ENCODE results near the gene COLEC11.
"Not testable (repeated sequence)": the region's sequence is repeated elsewhere in the genome, so short reads cannot be mapped to it uniquely, and the experiment has no call there.

COLEC11 gene

DNA sequence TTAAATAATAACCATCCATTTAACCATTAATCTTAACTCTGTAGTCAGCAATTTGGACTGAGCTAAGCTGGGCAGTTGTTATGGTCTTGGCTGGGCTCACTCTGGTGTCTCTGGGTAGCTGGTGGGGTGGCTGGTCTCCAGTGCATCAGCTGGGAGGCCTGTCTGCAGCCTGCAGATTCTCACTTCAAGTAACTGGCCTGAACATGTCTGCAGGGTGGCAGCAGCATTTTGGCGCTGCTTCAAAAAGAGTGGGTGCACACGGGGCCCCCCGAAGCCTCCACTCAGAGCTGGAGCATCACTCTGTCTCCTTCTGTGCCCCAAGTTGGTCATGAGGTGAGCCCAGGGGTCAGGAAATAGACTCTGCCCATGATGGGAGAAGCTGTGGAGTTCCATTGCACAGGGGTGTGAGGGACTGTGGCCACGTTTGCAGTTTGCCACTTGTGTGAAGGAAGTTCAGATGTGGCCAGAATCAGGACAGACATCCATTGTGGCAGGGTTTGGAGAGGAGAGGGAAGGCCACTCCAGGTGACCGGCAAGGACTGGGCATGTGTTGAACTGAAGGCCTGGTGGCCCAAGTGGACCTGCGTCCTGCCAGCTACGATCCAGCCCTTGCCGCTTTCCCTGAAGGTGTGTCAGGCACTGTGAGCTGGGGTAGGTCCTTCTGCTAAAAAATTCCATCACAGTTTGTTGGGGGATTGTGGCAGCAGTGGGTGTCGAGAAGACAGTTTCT, 58.1 kb downstream of the COLEC11 start:
- DNase-seq (ENCODE audit: low read depth in 2 of 2), result no peak

GRCh38 chr2:3654011-3654410, 59.1 kb downstream of the COLEC11 start:
- DNase-seq (ENCODE audit: low read depth in 2 of 2), result no peak

- no peak for DNase-seq (ENCODE audit: low read depth in 2 of 2)
Measured at GRCh38 chr2:3654531-3655225, 59.8 kb downstream of the COLEC11 start.

DNA sequence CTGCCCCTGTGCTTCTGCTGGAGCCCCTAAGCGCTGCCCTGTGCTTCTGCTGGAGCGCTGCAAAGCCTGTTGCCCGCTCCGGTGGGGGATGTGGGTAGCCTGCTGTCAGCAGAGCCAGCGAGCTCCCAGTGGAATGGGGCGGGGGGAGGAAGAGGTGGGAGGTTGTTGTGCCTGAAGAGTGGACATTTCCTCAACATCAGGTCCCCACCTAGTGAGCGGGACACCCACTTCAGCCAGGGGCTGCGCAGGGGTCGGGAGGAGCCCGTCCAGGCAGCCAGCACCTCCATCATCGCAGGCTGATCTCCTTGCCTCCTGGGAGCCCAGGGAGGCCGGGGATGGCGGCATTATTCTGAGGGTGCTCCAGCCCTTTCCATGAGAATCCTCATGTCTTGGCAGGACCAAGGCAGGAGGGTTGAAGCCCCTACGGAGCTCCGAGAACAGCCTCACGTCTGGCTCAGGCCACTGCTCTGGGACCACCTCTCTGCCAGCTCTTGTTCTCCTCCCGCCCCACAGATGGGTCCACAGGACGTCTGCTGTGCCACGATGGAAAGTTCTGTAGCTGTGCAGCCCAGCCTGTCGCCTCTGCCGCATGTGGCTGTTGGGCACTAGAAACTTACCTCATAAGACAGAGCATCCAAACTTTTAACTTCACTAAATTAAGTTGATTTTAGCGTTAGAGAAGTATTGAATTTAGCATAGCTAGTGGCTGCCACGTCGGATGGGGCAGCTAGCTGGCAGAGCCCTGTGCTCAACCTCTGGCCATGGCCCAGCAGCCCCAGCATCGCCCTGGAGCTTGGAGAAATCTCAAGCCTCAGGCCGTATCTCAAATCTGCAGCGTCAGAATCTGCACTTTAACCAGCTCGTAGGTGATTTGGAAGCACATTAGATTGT, 61.2 kb downstream of the COLEC11 start:
- no peak for DNase-seq (ENCODE audit: low read depth in 2 of 2)

GRCh38 chr2:3656762-3657721, 62.1 kb downstream of the COLEC11 start:
- DNase-seq (ENCODE audit: low read depth in 2 of 2), result no peak

DNA sequence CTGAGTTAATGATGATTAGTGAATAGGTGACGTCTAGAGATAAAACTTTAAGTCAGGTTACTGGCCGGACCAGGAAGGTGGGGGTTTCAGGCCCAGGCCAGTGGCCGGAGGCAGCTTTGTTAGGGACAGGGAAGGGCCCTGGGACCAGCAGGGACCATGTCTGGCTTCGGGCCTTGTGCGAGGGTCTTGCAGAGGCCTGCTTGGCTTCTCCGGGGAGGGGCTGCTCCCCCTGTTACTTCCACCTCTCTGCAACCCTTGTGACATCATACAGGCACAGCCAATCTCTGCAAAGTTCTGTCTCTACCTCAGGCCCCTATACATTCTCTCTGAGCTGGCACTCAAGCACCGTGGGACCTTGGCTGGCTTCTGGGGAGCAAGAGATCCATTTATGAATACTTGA, 63.0 kb downstream of the COLEC11 start, which contains the start of gene ALLC:
Gene ALLC, plus strand, starts transcription at position 320 of the 400 bp plus-strand sequence. CDS start 12,958 bp downstream, outside the sequence.
- DNase-seq (ENCODE audit: low read depth in 2 of 2), result no peak

DNA sequence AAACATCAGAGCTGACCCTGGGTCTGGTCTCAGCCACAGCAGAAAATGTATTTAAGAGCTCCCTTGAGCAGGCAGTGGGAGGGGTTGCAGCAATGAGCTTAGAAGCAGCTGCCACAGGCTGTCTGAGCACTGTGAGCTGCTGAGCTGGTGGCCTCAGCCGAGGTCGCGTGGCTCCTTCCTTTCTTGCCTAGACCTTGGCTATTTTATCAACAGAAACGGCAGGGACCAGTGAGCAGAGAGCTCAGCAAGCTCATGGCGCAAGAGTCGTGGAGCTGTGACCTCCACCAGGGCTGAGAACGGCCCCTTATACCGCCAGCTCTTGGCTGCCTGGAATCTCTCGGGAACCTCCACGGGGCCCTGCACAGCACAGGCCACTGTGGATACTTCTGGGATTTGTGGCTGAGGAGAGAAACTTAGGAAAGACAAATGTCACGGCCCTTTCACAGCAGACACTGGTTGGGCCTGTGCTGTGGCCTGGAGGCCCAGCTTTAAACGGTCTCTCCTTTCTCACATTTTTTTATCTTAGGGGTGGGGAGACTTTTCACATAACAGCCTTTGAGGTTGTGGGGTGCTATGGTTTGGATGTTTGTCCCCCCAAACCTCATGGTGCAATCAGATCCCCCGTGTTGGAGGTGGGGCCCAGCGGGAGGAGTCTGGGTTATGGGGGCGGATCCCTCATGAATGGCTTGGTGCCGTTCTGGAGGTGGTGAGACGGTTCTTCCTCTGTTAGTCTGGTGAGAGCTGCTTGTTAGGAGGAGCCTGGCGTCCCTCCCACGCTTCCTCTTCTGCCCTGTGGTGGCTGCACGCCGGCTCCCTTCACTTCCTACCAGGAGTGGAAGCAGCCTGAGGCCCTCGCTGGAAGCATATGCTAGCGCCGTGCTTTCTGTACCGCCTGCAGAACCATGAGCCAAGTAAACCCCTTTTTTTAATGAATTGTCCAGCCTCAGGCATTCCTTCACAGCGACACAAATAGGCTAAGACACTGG, 64.8 kb downstream of the COLEC11 start:
- no peak for DNase-seq (ENCODE audit: low read depth in 2 of 2)

DNA sequence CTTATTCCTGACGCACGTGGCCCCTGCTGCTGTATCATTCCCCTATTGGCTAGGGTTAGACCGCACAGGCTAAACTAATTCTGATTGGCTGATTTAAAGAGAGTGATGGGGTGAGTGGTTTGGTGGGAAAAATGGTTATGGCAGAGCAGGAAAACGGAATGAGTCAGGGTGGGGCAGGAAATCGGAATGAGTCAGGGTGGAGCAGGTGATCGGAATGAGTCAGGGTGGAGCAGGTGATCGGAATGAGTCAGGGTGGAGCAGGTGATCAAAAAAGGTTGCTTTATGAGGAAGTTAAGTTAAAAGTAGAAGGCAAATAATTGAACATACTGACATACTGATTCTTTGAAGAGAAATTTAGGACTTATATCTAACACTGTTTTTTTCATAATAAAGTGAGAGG, 65.7 kb downstream of the COLEC11 start:
- DNase-seq (ENCODE audit: low read depth in 2 of 2), result not testable (repeated sequence)

DNA sequence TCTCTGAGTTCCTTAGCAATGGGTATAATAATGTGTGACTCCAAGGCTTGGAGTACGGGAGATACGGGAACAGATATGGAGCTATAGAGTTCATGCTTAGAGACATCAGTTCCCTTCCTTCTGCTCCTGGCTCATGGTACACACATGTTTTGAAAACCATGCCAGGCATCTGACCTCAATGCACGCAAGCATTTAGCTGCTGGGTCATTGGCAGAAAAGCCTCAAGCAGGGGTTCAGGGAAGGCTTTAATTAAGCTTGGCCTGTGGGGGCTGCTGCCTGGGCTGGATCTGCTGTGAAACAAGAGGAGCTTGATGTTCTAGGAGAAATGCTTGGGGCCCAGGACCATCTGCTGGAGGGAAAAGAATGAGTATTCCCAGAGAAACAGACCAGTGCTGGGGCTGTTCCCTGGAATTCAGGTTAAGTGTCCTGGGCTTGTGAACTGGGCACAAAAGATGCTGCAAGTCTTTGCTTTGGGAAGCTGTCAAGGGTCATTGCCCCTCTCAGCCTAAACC, 66.3 kb downstream of the COLEC11 start:
- no peak for DNase-seq (ENCODE audit: low read depth in 2 of 2)

DNA sequence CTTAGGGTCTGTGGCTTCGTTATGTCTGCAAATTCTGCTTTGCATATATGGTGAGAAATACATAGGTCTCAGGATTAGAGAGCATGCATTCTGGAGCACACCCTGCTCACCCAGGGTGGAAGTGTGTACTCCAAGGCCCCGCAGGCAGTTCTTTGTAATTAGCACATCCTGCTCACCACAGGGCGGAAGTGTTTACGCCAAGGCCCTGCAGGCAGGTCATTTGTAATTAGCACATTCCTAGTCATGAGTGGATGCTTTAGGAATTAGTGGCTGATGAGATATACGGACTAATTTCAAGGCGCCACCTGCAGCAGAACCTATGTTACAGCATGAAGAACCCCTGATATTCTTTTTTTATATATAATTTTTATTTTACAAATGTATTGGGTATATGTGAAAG, 67.3 kb downstream of the COLEC11 start:
- no peak for DNase-seq (ENCODE audit: low read depth in 2 of 2)

- DNase-seq (ENCODE audit: low read depth in 2 of 2), result no peak
Measured at GRCh38 chr2:3664118-3664517, 69.2 kb downstream of the COLEC11 start.

GRCh38 chr2:3664925-3665324, 70.0 kb downstream of the COLEC11 start:
- no peak for DNase-seq (ENCODE audit: low read depth in 2 of 2)

GRCh38 chr2:3665886-3666612, 71.1 kb downstream of the COLEC11 start:
- DNase-seq (ENCODE audit: low read depth in 2 of 2), result no peak

- no peak for DNase-seq (ENCODE audit: low read depth in 2 of 2)
Measured at GRCh38 chr2:3666613-3666975, 71.7 kb downstream of the COLEC11 start.

- no peak for DNase-seq (ENCODE audit: low read depth in 2 of 2)
Measured at GRCh38 chr2:3667151-3667631, 72.3 kb downstream of the COLEC11 start.

DNA sequence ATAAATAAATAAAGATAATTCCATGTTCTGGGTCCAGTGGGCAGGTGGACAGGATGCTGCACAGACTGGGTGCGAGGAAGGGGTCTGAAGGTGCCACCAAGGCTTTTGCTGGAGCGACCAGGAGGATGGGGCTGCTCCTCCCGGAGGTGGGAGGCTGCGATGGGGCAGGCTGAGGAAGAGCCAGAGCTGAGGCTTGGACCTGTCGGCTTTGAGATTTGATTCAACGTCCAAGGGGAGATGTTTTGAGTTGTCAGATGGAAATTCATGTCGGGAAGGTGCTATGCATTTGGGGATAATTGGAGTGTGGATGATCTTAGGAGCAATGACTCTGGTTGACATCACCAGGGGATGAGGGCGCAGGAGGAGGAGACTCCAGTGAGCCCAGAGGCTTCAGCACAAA, 74.7 kb downstream of the COLEC11 start:
- no peak for DNase-seq (ENCODE audit: low read depth in 2 of 2)

DNA sequence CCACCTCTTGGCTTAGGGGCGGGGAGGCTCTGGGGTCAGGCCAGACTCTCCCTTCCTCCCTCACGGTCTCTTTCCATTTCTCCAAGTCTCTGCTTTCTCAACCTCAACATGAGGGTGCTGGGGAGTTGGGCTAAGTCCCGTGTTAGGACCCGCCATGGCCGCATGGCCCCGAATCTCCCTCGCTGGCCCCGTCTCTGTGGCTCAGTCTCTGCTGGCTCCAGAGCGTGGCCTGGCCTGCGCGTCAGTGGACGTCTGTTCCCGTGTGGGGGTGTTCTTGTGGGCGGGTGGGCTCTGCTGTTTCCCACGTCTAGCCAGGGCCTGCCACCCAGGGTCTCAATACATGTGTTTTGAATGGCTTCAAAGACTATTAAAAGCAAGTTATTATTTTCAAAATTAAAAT, 75.5 kb downstream of the COLEC11 start:
- DNase-seq (ENCODE audit: low read depth in 2 of 2), result no peak

GRCh38 chr2:3670941-3671340, 76.0 kb downstream of the COLEC11 start:
- DNase-seq (ENCODE audit: low read depth in 2 of 2), result no peak

All from stimulated activated CD4-positive, alpha-beta T cell treated with anti-CD3 and anti-CD28 coated beads, Interleukin-4, amount 100 ng/mL, for 48 hours (primary cell).